A549 (cell line): ENCODE measurements around the gene EPHB1. TPM values are rescaled to one million over a fixed set of nuclear protein-coding genes. Genes with fewer than 3 reads are reported as not detected.

Experiments
- ATAC-seq, 2 experiments: fragments of 200-7000 bp in 1 of 2; fragments of >200 bp in 1 of 2; cut with Nextera tagmentation in 1 of 2; cut with Tn5 transposase in 1 of 2; 3 replicates each; pipeline versions ENCODE4 v1.8.0 to v1.9.1; 2018 to 2020; ENCODE audit warnings: mild to moderate bottlenecking in 1 of 2, moderate library complexity in 1 of 2
- CTCF ChIA-PET: fragments of 300-600 bp; sonication (Branson Sonifier 250); formaldehyde crosslinking; extraction: SDS; loops from one replicate; lab custom pipeline; 2021; ENCODE audit warnings: antibody characterized with exemption, inconsistent platforms; lab: Yijun Ruan, JAX
- POLR2A ChIA-PET: fragments of 350-600 bp; formaldehyde crosslinking; extraction: SDS; loops from one replicate; lab custom pipeline; 2021; ENCODE audit warnings: antibody characterized with exemption, inconsistent platforms; lab: Yijun Ruan, JAX
- DNase-seq, 2 experiments: peaks; one replicate each; pipeline versions ENCODE4 v3.0.0 to v3.0.0-alpha.2; 2011 to 2016; ENCODE audit warnings: low read depth in 1 of 2, low spot score in 1 of 2
- FAIRE-seq: peaks from 2 replicates; lab custom pipeline; 2011; peaks lifted over from hg19 to GRCh38; lab: Jason Lieb, UNC
- H3K27ac ChIP-seq, 2 experiments: fragments of >200 bp; sonication (Bioruptor Twin); formaldehyde crosslinking; 3 replicates each; pipeline ENCODE4 v1.5.1; 2016 to 2017
- H3K4me1 ChIP-seq: fragments of >200 bp; sonication (Bioruptor Twin); formaldehyde crosslinking; 3 replicates; pipeline ENCODE4 v1.6.1; 2016
- H3K4me2 ChIP-seq: fragments of >200 bp; sonication (Bioruptor Twin); formaldehyde crosslinking; 3 replicates; pipeline ENCODE4 v1.6.1; 2016
- H3K4me3 ChIP-seq: fragments of >200 bp; sonication (Bioruptor Twin); formaldehyde crosslinking; 3 replicates; pipeline ENCODE4 v1.5.1; 2016
- H3K9me3 ChIP-seq: fragments of >200 bp; sonication (Bioruptor Twin); formaldehyde crosslinking; 3 replicates; pipeline ENCODE4 v1.6.1; 2016
- BHLHE40 ChIP-seq: IDR thresholded peaks from 2 replicates; pipeline ENCODE4 v1.6.1; 2012; ENCODE audit warnings: low read depth, low read length, inconsistent platforms
- CBX2 ChIP-seq: fragments of 200-600 bp; sonication (generic); IDR thresholded peaks from 2 replicates; pipeline ENCODE4 v1.6.1; 2016; ENCODE audit warnings: low read depth, mild to moderate bottlenecking, borderline replicate concordance
- CBX8 ChIP-seq: fragments of 200-600 bp; sonication (generic); IDR thresholded peaks from 2 replicates; pipeline ENCODE4 v1.6.1; 2016
- E2F6 ChIP-seq: IDR thresholded peaks from 2 replicates; pipeline ENCODE4 v1.6.1; 2012; ENCODE audit warnings: low read depth, borderline replicate concordance
- EHF ChIP-seq: fragments of 250-450 bp; sonication (Bioruptor Pico); IDR thresholded peaks from 2 replicates; pipeline ENCODE4 v1.5.0; 2020; ENCODE audit warnings: mild to moderate bottlenecking
- EP300 ChIP-seq, 2 experiments: fragments of >200 bp; sonication (Bioruptor Twin); formaldehyde crosslinking; IDR thresholded peaks; 2 replicates in 1 of 2; 3 replicates in 1 of 2; pipeline ENCODE4 v1.6.1; 2016 to 2017
- ESRRA ChIP-seq: fragments of 150-350 bp; IDR thresholded peaks from 2 replicates; pipeline ENCODE4 v1.6.1; 2014; ENCODE audit warnings: mild to moderate bottlenecking, low read length, borderline replicate concordance
- FOSL2 ChIP-seq, 2 experiments: fragments of 450-650 bp in 1 of 2; fragments of >200 bp in 1 of 2; sonication (Bioruptor Twin) in 1 of 2; formaldehyde crosslinking; IDR thresholded peaks; 2 replicates each; pipeline versions ENCODE4 v1.5.0 to v1.6.1; 2016 to 2020; ENCODE audit warnings: mild to moderate bottlenecking in 1 of 2, moderate library complexity in 1 of 2
- HDAC2 ChIP-seq: fragments of 200-600 bp; sonication (generic); IDR thresholded peaks from 2 replicates; pipeline ENCODE4 v1.6.1; 2016
- HES2 ChIP-seq: fragments of >200 bp; sonication (Bioruptor Twin); formaldehyde crosslinking; IDR thresholded peaks from 2 replicates; pipeline ENCODE4 v1.6.1; 2016
- HOXA7 ChIP-seq: fragments of 250-450 bp; sonication (Bioruptor Pico); IDR thresholded peaks from 2 replicates; pipeline ENCODE4 v1.5.0; 2020; ENCODE audit warnings: mild to moderate bottlenecking, moderate library complexity
- HOXB13 ChIP-seq: fragments of 250-450 bp; sonication (Bioruptor Pico); IDR thresholded peaks from 2 replicates; pipeline ENCODE4 v1.5.0; 2020; ENCODE audit warnings: low read depth, mild to moderate bottlenecking, moderate library complexity
- HOXB5 ChIP-seq: fragments of 250-450 bp; sonication (Bioruptor Pico); IDR thresholded peaks from 2 replicates; pipeline ENCODE4 v1.5.0; 2020; ENCODE audit warnings: mild to moderate bottlenecking, moderate library complexity
- KDM1A ChIP-seq: fragments of 200-600 bp; sonication (generic); IDR thresholded peaks from 2 replicates; pipeline ENCODE4 v1.6.1; 2016; ENCODE audit warnings: low read depth, mild to moderate bottlenecking
- MAFK ChIP-seq: fragments of 450-650 bp; IDR thresholded peaks from 2 replicates; pipeline ENCODE4 v1.6.1; 2014; ENCODE audit not compliant: partially characterized antibody
- NFE2L2 ChIP-seq: fragments of 150-350 bp; conservative IDR thresholded peaks from 2 replicates; pipeline ENCODE4 v1.6.1; 2014; ENCODE audit warnings: low read length
- NPAS2 ChIP-seq: fragments of 250-450 bp; sonication (Bioruptor Pico); IDR thresholded peaks from 2 replicates; pipeline ENCODE4 v1.8.0; 2022; ENCODE audit warnings: mild to moderate bottlenecking, moderate library complexity, borderline replicate concordance
- NR3C1 ChIP-seq: fragments of >200 bp; sonication (Bioruptor Twin); formaldehyde crosslinking; IDR thresholded peaks from 3 replicates; pipeline ENCODE4 v1.6.1; 2017
- PHF8 ChIP-seq: fragments of 200-600 bp; sonication (generic); IDR thresholded peaks from 2 replicates; pipeline ENCODE4 v1.6.1; 2016; ENCODE audit warnings: low read depth, mild to moderate bottlenecking, antibody characterized with exemption, moderate library complexity, borderline replicate concordance
- POLR2A ChIP-seq: IDR thresholded peaks from 2 replicates; pipeline ENCODE4 v1.6.1; 2012; ENCODE audit warnings: mild to moderate bottlenecking, low read length
- RARB ChIP-seq: fragments of 250-450 bp; sonication (Bioruptor Pico); IDR thresholded peaks from 2 replicates; pipeline ENCODE4 v1.8.0; 2021; ENCODE audit warnings: mild to moderate bottlenecking, moderate library complexity
- RFX5 ChIP-seq: fragments of 450-650 bp; IDR thresholded peaks from 2 replicates; pipeline ENCODE4 v1.7.1; 2014; ENCODE audit warnings: antibody characterized with exemption, mild to moderate bottlenecking, moderate library complexity
- SREBF2 ChIP-seq: fragments of 450-650 bp; IDR thresholded peaks from 2 replicates; pipeline ENCODE4 v1.6.1; 2014; ENCODE audit warnings: mild to moderate bottlenecking, moderate library complexity
- USF2 ChIP-seq: fragments of 450-650 bp; IDR thresholded peaks from 2 replicates; pipeline ENCODE4 v1.6.1; 2014; ENCODE audit warnings: antibody characterized with exemption
- ZC3H11A ChIP-seq: fragments of 450-650 bp; IDR thresholded peaks from 2 replicates; pipeline ENCODE4 v1.6.1; 2014; ENCODE audit warnings: antibody characterized with exemption, mild to moderate bottlenecking
- ZSCAN20 ChIP-seq: fragments of 250-450 bp; sonication (Bioruptor Pico); IDR thresholded peaks from 2 replicates; pipeline ENCODE4 v1.8.0; 2022; ENCODE audit warnings: mild to moderate bottlenecking, moderate library complexity
- WGBS: methylation state at CpG from one replicate; pipeline ENCODE4 v1.1.6; 2017; ENCODE audit errors: missing lambda C conversion rate; 5-methylcytosine and 5-hydroxymethylcytosine counted together
- polyA plus RNA-seq, 4 experiments: library from polyadenylated mRNA; depleted of rRNA in 3 of 4; stranded (reverse); fragments of >200 nt; fragmentation: RNase III in 1 of 4; extraction: RNeasy Plus Mini Kit Qiagen cat#74134 plus additional on column Dnase treatment in 1 of 4; gene quantifications; 2 replicates in 3 of 4; 3 replicates in 1 of 4; pipeline ENCODE4 v1.2.3, GENCODE V29; 2011 to 2017

Gene EPHB1
- polyA plus RNA-seq, 2 of the 4 experiments (the other 2 are of a cell fraction), result 0.18 to 0.21 TPM

GRCh38 chr3:135136361-135137100 is 341.5 kb downstream of the EPHB1 start:
- FAIRE-seq, result no peak
- Histone ChIP-seq H3K4me2 (no peak overlapping the region), H3K4me3 (no peak overlapping the region), H3K27ac (no peak overlapping the region), H3K9me3 (no peaks in the 10 kb centered on the region), H3K4me1 (no peaks in the 10 kb centered on the region)
- TF ChIP-seq CBX8 (no peak), HDAC2 (no peak), ZSCAN20 (CRISPR knock-in tag) (no peak), KDM1A (no peak), HOXA7 (no peak), PHF8 (no peak)
- WGBS, result 7% methylated on average over 3 of the region's 3 CpGs
- POLR2A ChIA-PET, result no interaction called here
- no peak for ATAC-seq
- CTCF ChIA-PET, result no interaction called here
- no peak for DNase-seq

GRCh38 chr3:135137296-135137695 is 342.2 kb downstream of the EPHB1 start:
- FAIRE-seq (no peak), DNase-seq (no peak), ATAC-seq (no peak)
- CTCF ChIA-PET, result no interaction called here
- H3K9me3 ChIP-seq, result no peaks in the 10 kb centered on the region
- no peaks in the 10 kb centered on the region for H3K4me1 ChIP-seq
- TF ChIP-seq NR3C1, result no peak
- TF ChIP-seq NPAS2 (CRISPR knock-in tag), result no peak
- no peak for TF ChIP-seq POLR2A
- no peak for TF ChIP-seq SREBF2
- TF ChIP-seq BHLHE40, result no peak
- no peak for TF ChIP-seq HOXB5 (CRISPR knock-in tag)
- TF ChIP-seq RARB, result no peak
- no peak for TF ChIP-seq EP300 (IDR thresholded peaks at IDR 0.05)
- TF ChIP-seq FOSL2 (IDR thresholded peaks at IDR 0.05), result no peak
- no peak for TF ChIP-seq FOSL2 (CRISPR knock-in tag; IDR thresholded peaks at IDR 0.05)
- no peak for TF ChIP-seq CBX2
- no peak for TF ChIP-seq HES2
- TF ChIP-seq ZC3H11A, result no peak
- no peak for TF ChIP-seq USF2
- no peak for TF ChIP-seq NFE2L2
- TF ChIP-seq E2F6, result no peak
- TF ChIP-seq ESRRA, result no peak
- H3K4me2 ChIP-seq, result no peak overlapping the region
- no peak overlapping the region for H3K27ac ChIP-seq
- no peak overlapping the region for H3K4me3 ChIP-seq
- POLR2A ChIA-PET, result no interaction called here
- 6% methylated on average over 2 of the region's 2 CpGs for WGBS

- FAIRE-seq, result no peak
- Histone ChIP-seq H3K9me3 (no peaks in the 10 kb centered on the region), H3K4me2 (no peak overlapping the region), H3K4me3 (no peak overlapping the region), H3K27ac (no peak overlapping the region), H3K4me1 (no peaks in the 10 kb centered on the region)
- ATAC-seq, result no peak
- no peak for DNase-seq
- WGBS, result 26% methylated on average over 4 of the region's 4 CpGs
- CTCF ChIA-PET, result no interaction called here
- TF ChIP-seq RFX5 (no peak), HOXB13 (CRISPR knock-in tag) (no peak), RARB (no peak), EHF (CRISPR knock-in tag) (no peak), EP300 (IDR thresholded peaks at IDR 0.05) (no peak), HDAC2 (no peak), MAFK (no peak), NR3C1 (no peak)
- POLR2A ChIA-PET, result no interaction called here
Observed at GRCh38 chr3:135138776-135139175, 343.7 kb downstream of the EPHB1 start.
